OCI-LY1 (cell line): ENCODE results near the gene TRPM3.

Experiments
- EZH2 ChIP-seq: fragments of 200-600 bp; sonication (generic), shearing (Covaris generic); IDR thresholded peaks from 2 replicates; pipeline ENCODE4 v1.8.0; 2017; ENCODE audit warnings: borderline replicate concordance, mixed run types, mild to moderate bottlenecking, antibody characterized with exemption, low read length, moderate library complexity, mixed read lengths
- TF ChIP-seq, protein P1 (sequence below): fragments of 200-600 bp; sonication (generic), shearing (Covaris generic); IDR thresholded peaks from 2 replicates; pipeline ENCODE4 v1.5.1; 2017; ENCODE audit warnings: mild to moderate bottlenecking, antibody characterized with exemption, low read length, moderate library complexity, mixed read lengths

DNA sequence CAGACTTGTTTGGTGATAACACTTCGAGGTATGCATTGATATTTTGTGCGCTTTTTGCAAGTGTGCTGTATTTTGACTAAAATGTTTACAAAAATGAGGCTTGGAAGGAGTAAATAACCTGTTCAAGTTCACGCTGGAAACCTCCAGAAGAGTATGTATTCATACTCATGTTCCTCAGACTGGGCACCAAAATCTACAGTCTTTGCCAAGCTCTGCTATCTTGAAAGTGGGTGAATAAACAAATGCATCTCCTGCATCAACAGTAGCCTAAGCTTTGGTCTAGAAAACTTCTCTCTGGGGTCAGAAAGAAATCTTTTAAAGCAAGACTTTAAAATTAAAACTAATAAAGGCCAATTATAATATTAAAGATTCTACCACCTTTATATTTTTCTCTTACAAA, 157.9 kb downstream of the TRPM3 start:
- TF ChIP-seq EZH2: no peak
- TF ChIP-seq, protein P1, sequence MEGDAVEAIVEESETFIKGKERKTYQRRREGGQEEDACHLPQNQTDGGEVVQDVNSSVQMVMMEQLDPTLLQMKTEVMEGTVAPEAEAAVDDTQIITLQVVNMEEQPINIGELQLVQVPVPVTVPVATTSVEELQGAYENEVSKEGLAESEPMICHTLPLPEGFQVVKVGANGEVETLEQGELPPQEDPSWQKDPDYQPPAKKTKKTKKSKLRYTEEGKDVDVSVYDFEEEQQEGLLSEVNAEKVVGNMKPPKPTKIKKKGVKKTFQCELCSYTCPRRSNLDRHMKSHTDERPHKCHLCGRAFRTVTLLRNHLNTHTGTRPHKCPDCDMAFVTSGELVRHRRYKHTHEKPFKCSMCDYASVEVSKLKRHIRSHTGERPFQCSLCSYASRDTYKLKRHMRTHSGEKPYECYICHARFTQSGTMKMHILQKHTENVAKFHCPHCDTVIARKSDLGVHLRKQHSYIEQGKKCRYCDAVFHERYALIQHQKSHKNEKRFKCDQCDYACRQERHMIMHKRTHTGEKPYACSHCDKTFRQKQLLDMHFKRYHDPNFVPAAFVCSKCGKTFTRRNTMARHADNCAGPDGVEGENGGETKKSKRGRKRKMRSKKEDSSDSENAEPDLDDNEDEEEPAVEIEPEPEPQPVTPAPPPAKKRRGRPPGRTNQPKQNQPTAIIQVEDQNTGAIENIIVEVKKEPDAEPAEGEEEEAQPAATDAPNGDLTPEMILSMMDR: no peak
